GM10847 (cell line): ENCODE measurements around the gene CEACAM1.

Source experiments
- POLR2A ChIP-seq: IDR thresholded peaks from 2 replicates; pipeline ENCODE4 v1.6.1; 2011; ENCODE audit not compliant: insufficient read length; ENCODE audit errors: extremely low read depth

The CEACAM1 gene

DNA sequence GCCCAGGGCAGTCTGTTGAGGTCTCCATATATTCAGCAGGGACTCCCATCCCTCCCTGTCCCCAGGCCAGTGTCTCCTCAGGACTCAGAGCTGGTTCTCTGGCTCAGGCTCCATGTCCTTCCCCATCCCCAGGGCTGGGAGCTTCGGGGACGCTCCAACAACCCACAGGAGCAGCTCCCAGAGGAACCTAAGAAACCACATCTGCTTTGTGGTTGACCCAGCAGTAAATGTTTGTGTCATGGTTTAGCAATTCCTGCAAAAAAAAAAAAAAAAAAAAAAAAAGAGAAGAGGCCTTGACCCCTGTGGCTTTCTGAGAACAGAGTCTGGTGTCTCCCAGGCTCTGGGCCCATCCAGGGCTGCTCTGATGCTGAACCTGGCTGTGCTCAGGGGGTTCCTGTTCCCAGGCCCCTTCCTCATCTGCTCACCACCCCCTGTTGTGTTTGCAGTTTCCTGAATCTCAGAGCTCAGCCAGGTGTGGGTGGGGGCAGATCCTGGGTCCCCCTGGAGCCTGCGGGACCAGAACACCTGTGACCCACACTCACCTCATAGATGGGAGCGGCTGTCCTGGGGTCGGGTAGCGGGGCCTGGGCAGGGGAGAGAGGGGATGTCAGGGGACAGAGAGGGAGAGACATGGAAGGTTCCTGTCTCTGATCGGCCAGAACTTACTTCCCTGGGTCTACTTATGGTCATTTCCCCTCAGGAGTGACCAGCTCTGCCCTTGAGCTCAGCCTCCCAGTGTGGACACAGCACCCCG lies 25.2 kb upstream of the CEACAM1 start:
- no peak for TF ChIP-seq POLR2A

DNA sequence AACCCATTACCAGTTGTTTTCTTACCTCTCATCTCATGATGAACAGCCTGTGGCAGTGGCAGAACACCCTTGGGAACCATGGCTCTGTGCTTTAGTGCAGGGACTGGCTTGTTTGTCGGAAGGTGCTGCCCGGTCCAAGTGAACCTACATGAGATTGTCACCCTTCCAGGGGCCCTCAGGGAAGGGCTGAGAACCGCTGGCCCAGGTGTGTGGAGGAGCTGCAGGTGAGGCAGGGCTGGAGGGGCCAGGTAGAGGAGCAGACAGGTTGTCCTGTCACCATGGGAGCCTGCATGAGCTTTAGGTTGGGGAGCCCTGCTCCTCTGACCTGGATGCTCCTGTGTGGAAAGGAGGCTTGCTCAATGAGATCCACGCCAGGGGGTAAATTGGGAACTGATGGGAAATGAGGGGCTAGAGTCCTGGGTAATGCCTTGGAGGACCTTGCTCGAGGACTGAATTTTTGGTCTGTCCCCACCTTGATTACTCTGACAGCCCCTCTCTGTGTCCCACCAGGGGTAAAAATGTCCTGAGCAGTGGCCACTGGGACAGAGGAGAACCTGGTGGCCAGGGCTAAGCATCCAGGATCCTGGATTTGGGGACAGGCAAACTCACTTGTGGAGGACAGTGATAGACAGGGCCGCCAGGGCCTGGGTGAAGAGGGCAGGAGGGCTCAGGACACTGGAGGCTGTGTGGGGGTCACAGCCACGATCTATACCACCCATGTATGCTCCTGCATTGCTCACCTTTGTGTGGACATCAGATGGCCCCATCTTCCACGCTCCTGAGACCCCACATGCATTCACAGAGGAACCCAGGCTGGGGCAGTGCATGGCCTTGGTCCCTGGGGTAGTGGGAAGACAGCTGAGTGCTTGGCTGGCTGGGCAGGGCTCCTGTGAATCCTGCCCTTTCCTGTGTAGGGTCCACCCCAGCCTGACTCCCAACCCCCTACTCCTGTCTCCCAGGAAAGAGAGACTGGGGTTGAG lies 24.1 kb upstream of the CEACAM1 start:
- no peak for TF ChIP-seq POLR2A

DNA sequence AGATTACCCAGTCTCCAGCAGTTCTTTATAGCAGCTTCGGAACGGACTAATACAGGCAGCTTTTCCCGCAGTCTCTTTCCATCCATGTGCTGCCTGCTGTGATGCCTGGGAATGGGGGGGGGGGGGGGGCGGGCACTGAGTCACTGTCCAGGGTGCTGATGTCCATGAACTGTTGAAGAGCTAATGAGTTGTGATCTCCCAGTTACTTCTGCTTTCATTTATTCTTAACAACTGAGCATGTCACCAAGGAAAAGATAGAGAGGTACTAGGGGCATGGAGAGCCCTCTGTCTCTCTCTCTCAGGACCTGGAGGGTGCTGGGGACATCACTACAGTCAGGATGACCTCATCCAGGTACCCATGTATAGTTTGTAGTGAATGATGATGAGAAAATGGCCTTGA lies 20.3 kb upstream of the CEACAM1 start:
- TF ChIP-seq POLR2A: no peak

DNA sequence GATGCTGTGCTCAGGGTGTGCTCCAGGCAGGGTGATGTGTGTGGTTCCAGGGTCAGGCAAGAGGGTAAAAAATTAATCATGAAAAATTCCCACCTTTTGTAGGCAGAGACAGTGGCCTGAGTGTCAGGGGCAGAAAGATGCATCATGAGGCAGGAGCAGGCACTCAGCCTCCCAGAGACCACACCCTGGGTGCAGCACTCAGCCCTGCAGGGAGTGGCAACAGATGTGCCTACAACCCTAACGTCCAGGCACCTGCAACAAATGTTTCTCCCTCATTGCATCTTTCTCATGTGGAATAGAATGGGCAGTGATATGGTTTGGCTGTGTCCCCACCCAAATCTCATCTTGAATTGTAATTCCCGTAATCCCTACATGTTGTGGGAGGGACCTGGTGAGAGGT lies 19.6 kb upstream of the CEACAM1 start:
- TF ChIP-seq POLR2A: no peak

DNA sequence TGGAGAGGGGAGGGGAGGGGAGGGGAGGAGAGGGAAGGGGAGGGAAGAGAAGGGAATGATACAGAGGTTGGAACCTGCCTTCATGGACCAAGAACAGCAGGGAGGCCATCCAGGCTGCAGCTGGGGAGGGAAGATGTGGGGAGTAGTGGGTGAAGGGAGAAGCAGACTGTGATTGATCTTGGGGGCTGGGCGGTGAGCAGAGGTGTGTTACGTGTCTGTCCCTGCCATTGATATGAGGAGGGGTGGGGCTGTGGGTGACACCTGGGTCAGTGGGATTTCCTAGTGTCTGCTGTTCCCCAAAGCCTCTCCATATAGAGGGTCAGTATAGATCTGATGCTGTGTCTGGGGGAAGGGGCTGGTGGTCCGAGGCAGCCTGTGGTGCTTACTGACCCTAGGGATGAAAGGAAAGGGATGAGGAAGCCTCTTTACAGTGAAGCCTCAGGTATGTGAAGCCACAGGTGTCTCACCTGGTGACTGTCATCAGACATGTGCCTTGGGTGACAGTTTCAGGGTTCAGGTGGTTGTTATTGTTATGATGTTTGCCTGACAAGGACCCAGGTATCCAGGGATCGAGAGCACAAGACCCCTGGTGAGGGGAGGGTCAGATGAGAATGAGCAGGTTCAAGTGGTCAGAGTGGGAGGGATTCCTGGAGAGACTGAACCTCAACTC lies 18.7 kb upstream of the CEACAM1 start:
- no peak for TF ChIP-seq POLR2A

DNA sequence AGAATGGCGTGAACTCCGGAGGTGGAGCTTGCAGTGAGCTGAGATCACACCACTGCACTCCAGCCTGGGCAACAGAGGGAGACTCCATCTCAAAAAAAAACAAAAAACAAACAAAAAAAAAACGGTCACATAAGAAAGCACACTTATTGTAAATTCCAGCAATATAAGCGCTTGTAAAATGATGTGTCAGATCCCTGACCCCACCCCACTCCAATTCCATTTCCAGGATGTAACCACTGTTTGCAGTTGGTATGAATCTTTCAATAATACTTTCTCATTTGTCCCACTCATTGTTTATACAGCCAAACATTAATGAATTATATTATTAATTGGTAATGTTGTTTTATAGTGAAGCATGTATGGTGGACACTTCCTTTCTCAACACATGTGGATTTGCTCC lies 15.9 kb upstream of the CEACAM1 start:
- TF ChIP-seq POLR2A: no peak

DNA sequence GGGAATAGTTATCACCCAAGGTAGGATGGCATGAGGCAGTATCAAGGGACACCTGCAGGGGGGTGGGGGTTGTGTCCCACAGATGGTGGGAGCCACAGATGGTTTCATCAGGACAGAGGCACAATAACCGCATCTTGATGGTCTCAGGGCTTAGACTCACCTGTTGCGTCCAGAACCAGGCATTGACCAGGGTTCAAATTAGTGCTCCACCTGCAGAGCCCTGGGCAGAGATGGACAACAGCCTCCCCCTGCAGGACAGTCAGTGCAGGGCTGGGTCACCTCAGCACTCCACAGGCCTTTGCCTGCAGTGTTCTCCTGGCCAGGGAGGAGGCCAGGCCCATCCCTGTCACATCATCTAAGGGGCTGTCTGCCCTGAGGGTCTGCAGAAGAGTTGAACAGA lies 14.5 kb upstream of the CEACAM1 start:
- TF ChIP-seq POLR2A: no peak

DNA sequence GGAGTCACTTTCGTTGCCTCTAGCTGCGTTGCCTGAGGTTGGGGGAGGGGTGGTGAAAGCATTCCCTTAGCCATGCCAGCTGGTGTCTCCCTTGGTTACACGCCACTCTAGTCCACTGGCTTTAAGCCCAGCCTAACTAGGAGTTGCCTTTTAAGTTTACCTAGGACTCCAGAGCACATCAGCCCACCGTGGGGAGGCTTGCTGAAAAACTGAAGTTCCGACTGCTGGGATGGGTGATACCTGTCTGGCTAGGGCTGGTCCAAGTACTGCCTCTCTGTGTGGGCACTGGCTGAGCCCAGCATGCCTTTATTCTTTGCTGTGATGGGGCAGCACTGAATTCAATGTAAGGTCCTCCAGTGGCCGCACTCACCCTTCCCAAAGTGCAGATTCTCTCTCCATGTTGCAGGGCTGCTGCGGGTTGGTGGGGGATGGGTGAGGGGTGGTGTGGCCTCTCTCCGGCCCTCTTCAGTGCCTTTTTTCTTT lies 11.8 kb upstream of the CEACAM1 start:
- TF ChIP-seq POLR2A: no peak

DNA sequence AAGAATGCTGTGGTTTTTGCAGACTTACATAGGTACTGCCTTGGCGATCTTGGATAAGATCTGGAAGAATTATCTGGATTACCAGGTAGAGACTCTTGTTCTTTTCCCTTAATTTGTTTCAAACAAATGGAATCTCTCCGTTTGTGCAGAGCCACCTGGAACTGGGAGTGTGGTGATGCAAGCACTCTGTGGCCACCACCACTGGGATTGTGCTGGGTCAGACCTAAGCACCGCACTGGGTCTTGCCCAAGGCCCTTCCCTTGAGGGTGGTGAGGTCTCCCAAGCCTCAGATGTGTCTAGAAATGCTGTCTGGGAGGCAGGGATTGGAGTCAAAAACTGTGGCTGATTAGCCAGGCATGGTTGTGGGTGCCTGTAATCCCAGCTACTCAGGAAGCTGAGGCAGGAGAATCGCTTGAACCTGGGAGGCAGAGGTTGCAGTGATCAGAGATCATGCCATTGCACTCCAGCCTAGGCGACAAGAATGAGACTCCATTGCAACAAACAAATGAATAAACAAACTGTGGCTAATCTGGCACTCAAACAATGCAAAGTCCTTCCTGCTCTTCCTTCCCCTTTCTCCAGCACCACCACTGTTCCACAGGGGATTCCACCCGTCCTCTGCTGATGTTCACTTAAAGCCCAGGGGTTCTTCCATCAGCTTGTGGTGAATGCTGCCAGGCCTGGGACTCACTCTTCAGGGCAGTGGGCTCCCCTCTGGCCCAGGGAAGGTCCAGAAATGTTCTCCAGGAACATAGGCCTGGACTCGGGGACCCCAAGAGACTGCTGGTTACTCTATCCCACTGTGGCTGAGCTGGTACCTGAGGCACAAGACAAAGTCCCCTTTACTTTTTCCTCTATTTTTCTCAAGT lies 10.8 kb upstream of the CEACAM1 start:
- TF ChIP-seq POLR2A: no peak

DNA sequence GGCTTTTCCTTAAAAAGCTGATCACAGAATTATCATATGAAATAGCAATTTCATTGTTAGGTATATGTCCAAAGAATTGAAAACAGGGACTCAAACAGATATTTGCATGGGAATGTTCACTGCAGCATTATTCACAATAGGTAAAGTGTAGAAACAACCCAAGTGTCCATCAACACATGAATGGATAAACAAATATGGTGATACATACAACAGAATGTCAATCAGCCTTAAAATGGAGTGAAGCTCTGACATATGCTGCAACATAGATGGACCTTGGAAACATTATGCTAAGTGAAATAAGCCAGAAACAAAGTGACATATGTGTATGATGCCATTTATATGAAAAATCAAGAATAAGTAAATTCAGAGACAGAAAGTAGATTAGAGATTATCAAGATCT lies 6.1 kb upstream of the CEACAM1 start:
- TF ChIP-seq POLR2A: no peak

DNA sequence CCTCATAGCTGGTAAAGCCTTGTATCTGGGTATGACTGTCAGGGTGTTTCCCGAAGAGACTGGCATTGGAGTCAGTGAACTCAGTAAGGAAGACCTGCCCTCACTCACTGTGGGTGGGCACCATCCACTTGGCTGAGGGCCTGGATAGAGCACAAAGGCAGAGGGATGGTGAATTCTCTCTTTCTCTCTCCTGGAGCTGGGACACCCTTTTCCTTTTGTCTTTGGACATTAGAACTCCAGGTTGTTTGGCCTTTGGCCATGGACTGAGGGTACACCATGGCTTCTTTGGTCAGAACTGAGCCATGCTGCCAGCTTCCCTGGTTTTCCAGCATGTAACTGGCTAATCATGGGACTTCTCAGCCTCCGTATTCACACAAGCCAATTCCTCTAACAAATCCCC lies 4.6 kb upstream of the CEACAM1 start:
- no peak for TF ChIP-seq POLR2A

DNA sequence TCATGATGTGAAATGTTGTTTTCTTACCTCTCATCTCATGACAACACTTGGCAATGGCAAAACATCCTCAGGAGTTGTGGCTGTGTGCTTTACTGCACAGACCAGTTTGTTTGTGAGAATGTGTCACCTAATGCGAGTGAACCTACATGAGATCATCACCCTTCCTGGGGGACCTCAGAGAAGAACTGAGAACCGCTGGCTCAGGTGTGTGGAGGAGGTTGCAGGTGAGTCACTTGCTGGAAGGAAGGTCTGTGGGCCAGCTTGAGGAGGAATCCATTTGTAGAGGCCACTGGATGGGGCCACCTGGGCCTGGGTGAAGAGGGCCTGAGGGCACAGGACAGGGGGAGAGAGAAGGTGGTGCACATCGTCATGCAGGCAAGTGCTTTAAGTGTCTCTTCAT lies 3.0 kb upstream of the CEACAM1 start:
- no peak for TF ChIP-seq POLR2A

DNA sequence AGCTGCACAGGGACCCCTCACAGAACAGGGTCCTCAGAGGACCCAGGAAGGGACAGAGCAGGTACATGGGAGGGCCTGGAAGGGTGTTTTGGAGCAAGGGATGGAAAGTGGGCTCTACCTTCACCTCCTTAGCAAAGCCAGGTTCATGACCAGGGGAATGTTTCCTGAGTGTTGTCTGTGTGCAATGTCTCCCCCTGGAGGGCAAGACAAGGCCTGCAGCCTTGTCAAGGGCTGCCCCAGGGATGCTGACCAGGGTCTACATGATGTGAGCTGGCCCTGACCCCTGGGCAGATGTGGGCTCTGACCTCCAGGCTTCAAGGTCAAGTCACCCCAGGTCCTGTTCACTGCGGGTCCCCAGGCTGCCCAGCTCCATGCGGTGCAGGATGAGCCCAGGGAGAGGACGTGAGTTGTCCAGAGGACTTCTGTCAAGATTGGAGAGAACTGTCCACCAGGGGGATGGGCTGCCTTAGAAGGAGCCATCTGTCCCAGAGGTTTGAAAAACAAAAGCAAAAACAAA lies 1.0 kb upstream of the CEACAM1 start:
- no peak for TF ChIP-seq POLR2A

DNA sequence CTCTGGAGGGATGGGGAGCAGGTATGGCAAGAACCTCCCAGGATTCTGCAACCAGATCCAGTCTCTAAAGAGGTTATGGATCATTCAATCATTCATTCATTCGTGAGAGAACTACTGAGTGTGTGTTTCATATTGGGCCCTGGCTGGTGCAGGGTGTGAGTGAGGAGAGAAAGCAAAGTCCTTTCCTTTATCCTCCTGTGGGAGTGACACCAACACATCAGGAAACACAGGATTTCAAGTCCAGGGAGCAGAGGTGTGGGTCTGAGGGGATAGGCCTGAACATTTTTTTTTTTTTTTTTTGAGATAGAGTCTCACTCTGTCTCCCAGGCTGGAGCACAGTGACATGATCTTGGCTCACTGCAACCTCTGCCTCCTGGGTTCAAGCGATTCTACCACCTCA lies 3.3 kb downstream of the CEACAM1 start:
- TF ChIP-seq POLR2A: no peak
